MCF 10A (cell line): ENCODE measurements around the gene DDX54. TPM values are rescaled to one million over a fixed set of nuclear protein-coding genes. Genes with fewer than 3 reads are reported as not detected.

Source experiments
- BruUV-seq: library from RNA; stranded (reverse); fragments of 400-500 nt; replicated peaks from 2 replicates; lab custom pipeline; 2021; lab: Mats Ljungman, UMichigan
- CTCF ChIA-PET: fragments of 300-600 bp; sonication (Branson Sonifier 250); formaldehyde crosslinking; extraction: SDS; loops from one replicate; lab custom pipeline; 2021; ENCODE audit warnings: antibody characterized with exemption, inconsistent platforms; lab: Yijun Ruan, JAX
- POLR2A ChIA-PET: fragments of 300-600, 350-650 bp; sonication (Branson Sonifier 250); formaldehyde crosslinking; extraction: SDS; loops from one replicate; lab custom pipeline; 2020; ENCODE audit warnings: antibody characterized with exemption, inconsistent platforms; lab: Yijun Ruan, JAX
- DNase-seq: peaks from one replicate; pipeline ENCODE4 v3.0.0-alpha.2; 2018; ENCODE audit not compliant: unreplicated experiment
- H3K27ac Mint-ChIP-seq: one replicate; pipeline ENCODE4 v1.8.0; 2022; ENCODE audit warnings: mild to moderate bottlenecking, low read depth, mixed read lengths; ENCODE audit not compliant: unreplicated experiment
- H3K27me3 Mint-ChIP-seq: one replicate; pipeline ENCODE4 v1.8.0; 2022; ENCODE audit warnings: mixed read lengths; ENCODE audit not compliant: insufficient read depth, unreplicated experiment
- H3K36me3 Mint-ChIP-seq: one replicate; pipeline ENCODE4 v1.8.0; 2022; ENCODE audit warnings: mild to moderate bottlenecking, moderate library complexity, mixed read lengths; ENCODE audit not compliant: insufficient read depth, unreplicated experiment
- H3K4me1 Mint-ChIP-seq: one replicate; pipeline ENCODE4 v1.8.0; 2022; ENCODE audit warnings: mixed read lengths; ENCODE audit not compliant: insufficient read depth, unreplicated experiment
- H3K4me3 Mint-ChIP-seq: one replicate; pipeline ENCODE4 v1.8.0; 2022; ENCODE audit warnings: mild to moderate bottlenecking, moderate library complexity, mixed read lengths; ENCODE audit not compliant: unreplicated experiment
- H3K9me3 Mint-ChIP-seq: one replicate; pipeline ENCODE4 v1.8.0; 2022; ENCODE audit warnings: mixed read lengths; ENCODE audit not compliant: unreplicated experiment
- CTCF ChIP-seq: fragments of 200-600 bp; IDR thresholded peaks from one replicate; pipeline ENCODE4 v1.8.0; 2022; ENCODE audit warnings: antibody characterized with exemption, mild to moderate bottlenecking; ENCODE audit not compliant: unreplicated experiment
- intact Hi-C: fragments of 100-400 bp; cut with micrococcal nuclease; formaldehyde crosslinking; loops from 2 replicates; pipeline ENCODE4 v1.14.1; 2022
- total RNA-seq: library from RNA; stranded (reverse); gene quantifications from 2 replicates; pipeline ENCODE4 v1.2.3, GENCODE V29; 2022

Gene DDX54
- total RNA-seq, 1 experiment from 2014 or later: 75.8 TPM

DNA sequence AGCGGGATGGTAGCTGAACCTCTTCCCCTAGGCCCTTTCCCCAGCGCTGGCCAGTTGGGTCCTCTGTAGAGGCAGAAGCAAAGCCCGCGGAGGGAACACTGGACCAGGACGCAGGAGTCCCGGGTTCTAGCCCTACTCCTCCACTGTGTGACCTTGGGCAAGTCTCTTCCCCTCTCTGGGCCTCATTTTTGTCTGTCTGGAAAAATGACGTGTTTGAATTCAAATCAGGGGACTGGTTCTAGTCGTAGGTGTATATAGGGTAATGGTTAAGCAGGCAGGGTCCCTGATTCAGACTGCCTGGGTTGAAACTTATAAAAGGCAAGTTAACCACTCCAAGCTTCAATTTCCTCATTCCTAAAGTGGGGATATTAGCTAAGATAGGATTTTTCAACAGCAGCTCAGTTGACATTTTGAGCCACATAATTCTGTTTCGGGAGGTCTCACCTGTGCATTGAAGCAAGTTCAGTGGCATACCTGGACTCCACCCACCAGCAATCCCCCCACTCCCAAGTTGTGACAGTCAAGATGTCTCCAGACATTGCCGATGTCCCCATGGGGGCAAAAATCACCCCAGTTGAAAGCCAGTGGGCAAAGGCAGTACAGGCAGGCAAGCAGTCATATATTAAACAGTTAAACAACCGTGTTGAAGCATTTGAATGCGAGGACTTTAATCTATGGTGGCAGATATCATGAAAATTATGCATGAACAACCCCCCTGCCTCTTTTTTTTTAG, 36.9 kb upstream of the DDX54 start:
- H3K27me3 Mint-ChIP-seq: no peaks in the 10 kb centered on the region
- ChIA-PET CTCF (interaction anchor here (0.6 to 1.5 kb wide), 4 partner anchors 15 to 56 kb away, joined by 3 to 5 read pairs (median 4); no protein-coding TSS in a partner anchor), POLR2A (interaction anchor here (0.6 to 13.3 kb wide), 18 partner anchors 9 to 316 kb away, joined by 3 to 237 read pairs (median 4); partner anchors contain the start of genes DDX54, OAS1, RITA1 and SLC8B1)
- H3K4me3 Mint-ChIP-seq: peak overlapping the region; percentile 95
- no peak for TF ChIP-seq CTCF
- no peaks in the 10 kb centered on the region for H3K9me3 Mint-ChIP-seq
- peaks cover 15% of the 10 kb centered on the region for H3K4me1 Mint-ChIP-seq
- BruUV-seq: TSS peak; percentile 54
- DNase-seq: peak; percentile 53
- no peaks in the 10 kb centered on the region for H3K36me3 Mint-ChIP-seq
- peak overlapping the region; percentile 92 for H3K27ac Mint-ChIP-seq
- intact Hi-C loops: loop anchor here (1.0 to 10.0 kb wide), 3 partner anchors 19 to 113 kb away; partner anchors contain the start of gene SLC8B1

GRCh38 chr12:113221181-113221996, 36.1 kb upstream of the DDX54 start, which contains the start of gene TPCN1:
Gene TPCN1 (plus strand): TSS chr12:113221464. CDS start chr12:113226853, 5,389 bp downstream.
- intact Hi-C loops: loop anchor here (1.0 to 10.0 kb wide), 2 partner anchors 20 to 113 kb away; partner anchors contain the start of gene SLC8B1
- no peaks in the 10 kb centered on the region for H3K36me3 Mint-ChIP-seq
- no peak for TF ChIP-seq CTCF
- H3K27ac Mint-ChIP-seq: peak within 1 kb of the TSS; percentile 92
- DNase-seq: peak; percentile 100
- ChIA-PET CTCF (interaction anchor here (0.7 to 1.5 kb wide), 4 partner anchors 23 to 1823 kb away, joined by 3 to 5 read pairs (median 4); no protein-coding TSS in a partner anchor), POLR2A (interaction anchor here (0.6 to 13.3 kb wide), 16 partner anchors 10 to 315 kb away, joined by 3 to 237 read pairs (median 4); partner anchors contain the start of genes DDX54, OAS1, RITA1 and SLC8B1)
- H3K27me3 Mint-ChIP-seq: no peaks in the 10 kb centered on the region
- H3K4me1 Mint-ChIP-seq: peaks cover 19% of the 10 kb centered on the region
- no TSS peak for BruUV-seq
- peak within 1 kb of the TSS; percentile 95 for H3K4me3 Mint-ChIP-seq
- H3K9me3 Mint-ChIP-seq: no peaks in the 10 kb centered on the region

DNA sequence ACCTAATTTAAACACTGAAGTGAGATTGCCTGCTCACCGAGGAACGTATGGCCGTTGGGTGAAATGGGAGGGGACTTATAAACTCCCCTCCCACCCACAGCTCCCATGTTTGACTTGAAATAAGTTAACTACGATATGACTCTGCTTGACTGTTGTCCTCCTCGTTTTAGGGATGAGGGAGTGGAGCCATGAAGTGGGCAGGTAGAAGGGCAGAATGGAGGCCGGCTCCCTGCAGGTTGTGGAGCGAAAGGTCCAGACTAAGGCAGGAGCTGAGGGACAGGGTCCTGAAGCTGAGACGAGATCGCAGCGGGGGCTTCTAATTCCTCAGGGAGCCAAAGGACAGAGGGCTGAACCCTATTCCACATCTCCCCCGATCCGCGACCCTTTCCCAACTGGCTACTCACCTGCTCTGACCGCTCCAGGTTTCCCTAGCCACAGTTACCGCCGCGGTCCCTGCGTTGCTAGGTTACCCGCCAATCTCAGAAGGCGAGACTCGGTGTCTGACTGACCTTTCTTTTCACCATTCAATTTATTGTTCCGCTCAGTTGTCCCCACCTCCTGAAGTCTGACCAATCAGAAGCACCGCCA, 35.4 kb upstream of the DDX54 start:
- Mint-ChIP-seq H3K27ac (peak overlapping the region; percentile 92), H3K4me3 (peak overlapping the region; percentile 95), H3K9me3 (no peaks in the 10 kb centered on the region), H3K36me3 (no peaks in the 10 kb centered on the region), H3K27me3 (no peaks in the 10 kb centered on the region), H3K4me1 (peaks cover 24% of the 10 kb centered on the region)
- no peak for DNase-seq
- POLR2A ChIA-PET: interaction anchor here (0.7 to 13.3 kb wide), 10 partner anchors 11 to 136 kb away, joined by 3 to 237 read pairs (median 9); partner anchors contain the start of genes DDX54 and RITA1
- intact Hi-C loops: loop anchor here (1.0 to 10.0 kb wide), 2 partner anchors 21 to 114 kb away; partner anchors contain the start of gene SLC8B1
- CTCF ChIA-PET: interaction anchor here (0.7 to 1.4 kb wide), 2 partner anchors 23 to 24 kb away, joined by 3 to 5 read pairs; no protein-coding TSS in a partner anchor
- TSS peak; percentile 72 for BruUV-seq
- no peak for TF ChIP-seq CTCF
